ENCODE data around the gene MYL6B. TPM values are rescaled to one million over a fixed set of nuclear protein-coding genes. Genes with fewer than 3 reads are reported as not detected.

The MYL6B gene
- total and polyA plus RNA-seq, 2 donors (not counting 3 experiments of a cell fraction or from before 2014, with no cell fraction given): 135 to 185 TPM

GRCh38 chr12:56186957-56187356 is 34.6 kb downstream of the MYL6B start:
- intact Hi-C loops (cut with micrococcal nuclease): no loop called here
- POLR2A ChIA-PET: interaction anchor here (1.3 kb wide), 1 partner anchor 68 kb away, joined by 4 read pairs; no protein-coding TSS in a partner anchor

More at GRCh38 chr12:56186957-56187356, 34.6 kb downstream of the MYL6B start:
- FAIRE-seq (no peak), DNase-seq (ENCODE audit: low read depth, low spot score) (no peak)
- H3K27me3 ChIP-seq (ENCODE audit: control insufficient read depth in 2 of 2, insufficient read depth in 2 of 2, low read length in 2 of 2): no peaks in the 10 kb centered on the region
- TF ChIP-seq MYC (IDR thresholded peaks at IDR 0.05; ENCODE audit: low read depth, low read length) (no peak), FOS (IDR thresholded peaks at IDR 0.05; ENCODE audit: borderline replicate concordance, insufficient read depth, low read length) (no peak), JUN (IDR thresholded peaks at IDR 0.05; ENCODE audit: borderline replicate concordance, insufficient read depth, insufficient read length, low read depth) (no peak), POLR2AphosphoS5 (IDR thresholded peaks at IDR 0.05; ENCODE audit: insufficient read depth, low read depth, low read length) (no peak), POLR2A (IDR thresholded peaks at IDR 0.05; ENCODE audit: low read depth, low read length) (no peak), EZH2 (IDR thresholded peaks at IDR 0.05; ENCODE audit: borderline replicate concordance, low read depth, low read length, severe bottlenecking) (no peak), GATA2 (IDR thresholded peaks at IDR 0.05; ENCODE audit: insufficient read depth, insufficient read length, low read depth, low read length) (no peak)
- TF ChIP-seq, protein P1, sequence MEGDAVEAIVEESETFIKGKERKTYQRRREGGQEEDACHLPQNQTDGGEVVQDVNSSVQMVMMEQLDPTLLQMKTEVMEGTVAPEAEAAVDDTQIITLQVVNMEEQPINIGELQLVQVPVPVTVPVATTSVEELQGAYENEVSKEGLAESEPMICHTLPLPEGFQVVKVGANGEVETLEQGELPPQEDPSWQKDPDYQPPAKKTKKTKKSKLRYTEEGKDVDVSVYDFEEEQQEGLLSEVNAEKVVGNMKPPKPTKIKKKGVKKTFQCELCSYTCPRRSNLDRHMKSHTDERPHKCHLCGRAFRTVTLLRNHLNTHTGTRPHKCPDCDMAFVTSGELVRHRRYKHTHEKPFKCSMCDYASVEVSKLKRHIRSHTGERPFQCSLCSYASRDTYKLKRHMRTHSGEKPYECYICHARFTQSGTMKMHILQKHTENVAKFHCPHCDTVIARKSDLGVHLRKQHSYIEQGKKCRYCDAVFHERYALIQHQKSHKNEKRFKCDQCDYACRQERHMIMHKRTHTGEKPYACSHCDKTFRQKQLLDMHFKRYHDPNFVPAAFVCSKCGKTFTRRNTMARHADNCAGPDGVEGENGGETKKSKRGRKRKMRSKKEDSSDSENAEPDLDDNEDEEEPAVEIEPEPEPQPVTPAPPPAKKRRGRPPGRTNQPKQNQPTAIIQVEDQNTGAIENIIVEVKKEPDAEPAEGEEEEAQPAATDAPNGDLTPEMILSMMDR (IDR thresholded peaks at IDR 0.05; ENCODE audit: extremely low read depth in 1 of 2, insufficient read depth in 1 of 2, low read depth in 1 of 2, low read length in 2 of 2): no peak
- no peak overlapping the region for H3K27ac ChIP-seq (ENCODE audit: insufficient read depth, low read depth, low read length)
- no peaks in the 10 kb centered on the region for H4K20me1 ChIP-seq (replicated peaks; ENCODE audit: control insufficient read depth, extremely low read depth, insufficient read depth, low read length)
- CTCF ChIA-PET: interaction anchor here (4.3 kb wide), 1 partner anchor 66 kb away, joined by 236 read pairs; the partner anchor contains the start of genes RPL41 and ZC3H10
- no peak overlapping the region for H2AFZ ChIP-seq (ENCODE audit: low read depth, low read length)
- dilution Hi-C loops (cut with MboI; ENCODE audit: extremely low pct_ligation_motif_present, low sequenced_read_pairs): no loop called here
- H3K4me3 ChIP-seq (replicated peaks in 1 of 3; ENCODE audit: insufficient read depth in 1 of 3, low read depth in 1 of 3, low read length in 3 of 3): no peak overlapping the region
- H3K79me2 ChIP-seq (ENCODE audit: control insufficient read depth, insufficient read depth, low read length): peaks cover 33% of the 10 kb centered on the region
- no peak overlapping the region for H3K4me2 ChIP-seq (ENCODE audit: insufficient read depth, low read length)
- peaks cover 20% of the 10 kb centered on the region for H3K4me1 ChIP-seq (ENCODE audit: control insufficient read depth, extremely low read depth, insufficient read depth, low read length)
- no TSS peak for BruUV-seq (replicated peaks)
- peaks cover 10 to 11% of the 10 kb centered on the region in 2 experiments for H3K36me3 ChIP-seq (ENCODE audit: control insufficient read depth in 2 of 2, extremely low read depth in 1 of 2, insufficient read depth in 2 of 2, low read length in 2 of 2)
- no peaks in the 10 kb centered on the region for H3K9me3 ChIP-seq (replicated peaks; ENCODE audit: control insufficient read depth, insufficient read depth, low read length)
- H3K9me1 ChIP-seq (replicated peaks; ENCODE audit: control insufficient read depth, extremely low read depth, insufficient read depth, low read length): no peaks in the 10 kb centered on the region
- H3K9ac ChIP-seq (replicated peaks; ENCODE audit: extremely low read depth, insufficient read depth, low read length): no peak overlapping the region
